Suprapubic skin (tissue), 4 donors: ENCODE results near the gene TNFRSF9. TPM values are rescaled to one million over a fixed set of nuclear protein-coding genes. Genes with fewer than 3 reads are reported as not detected.
"Not testable (repeated sequence)": the region's sequence is repeated elsewhere in the genome, so short reads cannot be mapped to it uniquely, and the experiment has no call there.

Experiments used
- DNase-seq, 2 donors: peaks; one replicate each; pipeline ENCODE4 v3.0.0-alpha.2; 2019; ENCODE audit warnings: low spot score in 2 of 2
- H3K27ac ChIP-seq: fragments of 200-600 bp; sonication (generic); one replicate; pipeline ENCODE4 v1.5.1; 2019
- H3K27me3 ChIP-seq: fragments of 200-600 bp; sonication (generic); one replicate; pipeline ENCODE4 v1.5.1; 2019
- H3K36me3 ChIP-seq: fragments of 200-600 bp; sonication (generic); one replicate; pipeline ENCODE4 v1.5.1; 2019
- H3K4me1 ChIP-seq: fragments of 200-600 bp; sonication (generic); one replicate; pipeline ENCODE4 v1.5.1; 2019
- H3K4me3 ChIP-seq: fragments of 200-600 bp; sonication (generic); one replicate; pipeline ENCODE4 v1.5.1; 2019; ENCODE audit warnings: mild to moderate bottlenecking
- H3K9me3 ChIP-seq: fragments of 200-600 bp; sonication (generic); one replicate; pipeline ENCODE4 v1.5.1; 2019
- CTCF ChIP-seq, 2 donors: fragments of 200-600 bp in 1 of 2; fragments of 450-650 bp in 1 of 2; sonication (generic) in 1 of 2; IDR thresholded peaks; one replicate each; pipeline ENCODE4 v1.5.1; 2016 to 2019; ENCODE audit warnings: antibody characterized with exemption in 2 of 2, mild to moderate bottlenecking in 1 of 2, moderate library complexity in 1 of 2
- EP300 ChIP-seq: sonication (generic); formaldehyde crosslinking; IDR thresholded peaks from one replicate; pipeline ENCODE4 v1.6.1; 2017; ENCODE audit warnings: antibody characterized with exemption
- POLR2A ChIP-seq, 2 donors: fragments of 450-650 bp; IDR thresholded peaks; one replicate each; pipeline ENCODE4 v1.6.1; 2017; ENCODE audit warnings: antibody characterized with exemption in 2 of 2, mild to moderate bottlenecking in 2 of 2, moderate library complexity in 2 of 2
- POLR2AphosphoS5 ChIP-seq, 3 donors: sonication (generic); formaldehyde crosslinking; IDR thresholded peaks; one replicate each; pipeline ENCODE4 v1.6.1; 2017; ENCODE audit warnings: antibody characterized with exemption in 3 of 3
- WGBS: methylation state at CpG from one replicate; pipeline ENCODE4 v1.1.5; 2018; 5-methylcytosine and 5-hydroxymethylcytosine counted together
- total RNA-seq, 4 donors: library from RNA; depleted of rRNA; stranded (reverse); fragments of >200 nt; gene quantifications; one replicate each; pipeline ENCODE4 v1.1.0, GENCODE V29; 2016

Gene TNFRSF9
- total RNA-seq, 4 donors from 2014 or later, result not detected

DNA sequence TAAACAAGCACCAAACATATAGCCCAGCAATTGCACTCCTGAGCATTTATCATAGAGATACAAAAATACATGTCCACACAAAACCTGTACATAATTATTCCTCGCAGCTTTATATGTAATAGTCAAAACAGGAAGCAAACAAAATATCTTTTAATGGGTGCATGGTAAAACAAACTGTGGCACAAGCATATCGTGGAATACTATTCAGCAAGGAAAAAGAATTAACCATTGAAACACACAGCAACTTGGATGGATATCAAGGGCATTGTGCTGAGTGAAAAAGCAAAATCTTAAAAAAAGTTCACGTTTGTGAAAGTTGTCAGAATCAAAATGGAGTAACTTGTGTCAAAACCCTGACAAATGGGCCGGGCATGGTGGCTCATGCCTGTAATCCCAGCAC lies 12.4 kb downstream of the TNFRSF9 start:
- 88% methylated on average over 4 of the region's 4 CpGs for WGBS
- Histone ChIP-seq H3K27ac (no peak overlapping the region), H3K4me1 (no peaks in the 10 kb centered on the region), H3K27me3 (peaks cover 30% of the 10 kb centered on the region), H3K4me3 (no peak overlapping the region), H3K9me3 (no peaks in the 10 kb centered on the region), H3K36me3 (no peaks in the 10 kb centered on the region)
- TF ChIP-seq POLR2A (IDR thresholded peaks at IDR 0.05) (no peak), EP300 (no peak), POLR2AphosphoS5 (IDR thresholded peaks at IDR 0.05) (no peak), CTCF (IDR thresholded peaks at IDR 0.05) (no peak)
- no peak for DNase-seq

DNA sequence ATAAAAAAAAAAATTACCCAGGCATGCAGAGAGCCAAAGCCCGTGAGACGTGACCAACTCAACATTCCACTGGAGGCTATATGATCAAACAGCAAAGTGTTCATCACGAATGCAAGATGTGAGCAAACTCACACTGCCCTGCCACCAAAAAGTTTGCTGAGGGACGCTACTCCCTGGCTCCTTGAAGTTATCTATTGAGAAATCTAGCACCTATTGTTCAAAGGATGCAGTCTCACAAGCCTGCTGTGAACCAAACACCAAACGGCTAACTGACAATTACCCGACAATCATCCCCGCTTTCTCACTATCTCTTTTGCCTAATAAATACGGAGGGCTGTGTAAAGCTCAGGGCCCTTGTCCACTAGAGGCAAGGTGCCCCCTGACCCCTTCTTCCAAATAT lies 13.6 kb downstream of the TNFRSF9 start:
- not testable (repeated sequence) for H3K4me1 ChIP-seq, DNase-seq, H3K36me3 ChIP-seq, H3K27ac ChIP-seq, H3K9me3 ChIP-seq, H3K4me3 ChIP-seq
- WGBS, result 51% methylated on average over 8 of the region's 8 CpGs
- H3K27me3 ChIP-seq, result peaks cover 27% of the 10 kb centered on the region

GRCh38 chr1:7922301-7922700 lies 18.3 kb downstream of the TNFRSF9 start:
- Histone ChIP-seq H3K27ac (no peak overlapping the region), H3K27me3 (peaks cover 8% of the 10 kb centered on the region), H3K4me1 (no peaks in the 10 kb centered on the region), H3K9me3 (no peaks in the 10 kb centered on the region), H3K4me3 (no peak overlapping the region), H3K36me3 (no peaks in the 10 kb centered on the region)
- DNase-seq, result peak in 1 of 2 donors; percentile 34
- TF ChIP-seq POLR2A (IDR thresholded peaks at IDR 0.05) (no peak), CTCF (IDR thresholded peaks at IDR 0.05) (no peak), EP300 (no peak), POLR2AphosphoS5 (IDR thresholded peaks at IDR 0.05) (no peak)
- WGBS, result 81% methylated on average over 6 of the region's 6 CpGs

DNA sequence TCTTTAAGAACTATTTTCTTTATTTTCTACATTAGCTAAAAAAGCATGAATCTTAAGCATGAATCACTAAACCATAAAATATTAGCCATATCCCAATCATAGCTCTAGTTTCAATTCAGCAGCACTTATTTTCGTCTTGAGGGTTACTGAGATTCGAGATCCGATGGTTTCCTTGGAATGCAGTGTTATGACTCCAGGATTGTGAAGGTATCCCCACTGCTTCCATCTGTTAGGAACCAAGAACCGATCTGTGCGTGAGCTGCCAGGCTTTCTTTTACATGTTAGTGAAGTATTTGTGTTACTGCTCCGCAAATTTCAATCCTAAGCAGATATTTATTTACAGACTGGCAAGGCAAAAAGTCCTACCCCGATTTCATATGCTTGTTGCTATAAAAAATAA lies 18.8 kb downstream of the TNFRSF9 start:
- H3K9me3 ChIP-seq, result no peaks in the 10 kb centered on the region
- TF ChIP-seq CTCF (IDR thresholded peaks at IDR 0.05), result no peak
- no peak for TF ChIP-seq POLR2A (IDR thresholded peaks at IDR 0.05)
- H3K27me3 ChIP-seq, result peaks cover 8% of the 10 kb centered on the region
- H3K4me1 ChIP-seq, result no peaks in the 10 kb centered on the region
- no peaks in the 10 kb centered on the region for H3K36me3 ChIP-seq
- no peak overlapping the region for H3K4me3 ChIP-seq
- DNase-seq, result no peak
- H3K27ac ChIP-seq, result no peak overlapping the region
- WGBS, result 89% methylated on average over 7 of the region's 7 CpGs

DNA sequence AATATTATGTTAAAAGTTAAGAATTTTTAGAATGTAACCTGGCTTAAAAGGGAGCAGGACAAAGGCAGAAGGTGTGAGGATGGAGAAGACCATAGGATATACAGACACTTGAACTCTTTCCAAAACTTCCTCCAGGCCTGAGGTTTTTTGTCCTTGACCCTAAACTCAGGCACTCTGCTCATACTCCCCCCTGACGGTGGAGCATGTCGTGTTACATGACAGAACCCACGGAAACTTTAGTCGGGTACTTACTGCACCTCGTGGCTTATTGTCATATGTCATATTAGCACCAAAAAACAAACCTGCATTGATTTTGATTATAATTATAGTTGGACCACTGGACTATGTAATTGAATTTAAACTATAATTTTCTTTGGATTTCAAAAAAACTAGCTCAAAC lies 20.8 kb downstream of the TNFRSF9 start:
- DNase-seq, result no peak
- Histone ChIP-seq H3K27me3 (no peaks in the 10 kb centered on the region), H3K27ac (no peak overlapping the region), H3K4me1 (no peaks in the 10 kb centered on the region), H3K4me3 (no peak overlapping the region), H3K9me3 (no peaks in the 10 kb centered on the region), H3K36me3 (no peaks in the 10 kb centered on the region)
- no peak for TF ChIP-seq CTCF (IDR thresholded peaks at IDR 0.05)
- no peak for TF ChIP-seq POLR2AphosphoS5 (IDR thresholded peaks at IDR 0.05)
- TF ChIP-seq POLR2A (IDR thresholded peaks at IDR 0.05), result no peak
- TF ChIP-seq EP300, result no peak
- 88% methylated on average over 5 of the region's 5 CpGs for WGBS

GRCh38 chr1:7917971-7918370 lies 22.7 kb downstream of the TNFRSF9 start:
- WGBS, result 80% methylated on average over 5 of the region's 5 CpGs
- H3K27me3 ChIP-seq, H3K4me1 ChIP-seq, H3K27ac ChIP-seq, H3K36me3 ChIP-seq, H3K4me3 ChIP-seq, H3K9me3 ChIP-seq: not testable (repeated sequence)
- DNase-seq, result peak in 1 of 2 donors; percentile 29
